Keratinocyte (primary cell): Measurements from ENCODE around the gene EVI5L. TPM values are rescaled to one million over a fixed set of nuclear protein-coding genes. Genes with fewer than 3 reads are reported as not detected.

ENCODE experiments used
- DNase-seq: peaks from one replicate; pipeline ENCODE4 v3.0.0-alpha.2; 2011; ENCODE audit warnings: low read depth, missing footprints, low spot score
- FAIRE-seq: peaks from 2 replicates; lab custom pipeline; 2011; peaks lifted over from hg19 to GRCh38; lab: Jason Lieb, UNC
- H2AFZ ChIP-seq: 2 replicates; pipeline ENCODE4 v1.6.0; 2012; ENCODE audit warnings: low read length, control low read depth, inconsistent platforms; ENCODE audit not compliant: control insufficient read depth
- H3K27ac ChIP-seq: 2 replicates; pipeline ENCODE4 v1.5.1; 2011; ENCODE audit warnings: low read length; ENCODE audit not compliant: control insufficient read depth, insufficient read depth
- H3K27me3 ChIP-seq: 3 replicates; pipeline ENCODE4 v1.6.0; 2011; ENCODE audit warnings: low read length; ENCODE audit not compliant: control insufficient read depth, insufficient read depth; ENCODE audit errors: extremely low read depth
- H3K36me3 ChIP-seq, 2 experiments: 2 replicates in 1 of 2; 3 replicates in 1 of 2; pipeline ENCODE4 v1.5.1; 2011; ENCODE audit warnings: low read length in 2 of 2, mild to moderate bottlenecking in 1 of 2; ENCODE audit not compliant: control insufficient read depth in 2 of 2, insufficient read depth in 2 of 2; ENCODE audit errors: extremely low read depth in 1 of 2
- H3K4me1 ChIP-seq: 3 replicates; pipeline ENCODE4 v1.5.1; 2011; ENCODE audit warnings: low read length; ENCODE audit not compliant: control insufficient read depth, insufficient read depth; ENCODE audit errors: extremely low read depth
- H3K4me2 ChIP-seq: 3 replicates; pipeline ENCODE4 v1.6.0; 2011; ENCODE audit warnings: low read depth, low read length; ENCODE audit not compliant: control insufficient read depth, insufficient read depth; ENCODE audit errors: extremely low read depth
- H3K4me3 ChIP-seq, 3 experiments: fragments of 200-600 bp in 1 of 3; sonication (generic) in 1 of 3; 2 replicates in 2 of 3; 3 replicates in 1 of 3; pipeline ENCODE4 v1.5.1; 2011 to 2016; ENCODE audit warnings: low read length in 3 of 3, mild to moderate bottlenecking in 3 of 3, control low read depth in 2 of 3, inconsistent platforms in 1 of 3, low read depth in 1 of 3, mixed read lengths in 1 of 3, mixed run types in 1 of 3, moderate library complexity in 1 of 3; ENCODE audit not compliant: control insufficient read depth in 2 of 3, insufficient read depth in 2 of 3; ENCODE audit errors: extremely low read depth in 1 of 3
- H3K79me2 ChIP-seq: 2 replicates; pipeline ENCODE4 v1.6.0; 2012; ENCODE audit warnings: low read length; ENCODE audit not compliant: control insufficient read depth, insufficient read depth
- H3K9ac ChIP-seq: 3 replicates; pipeline ENCODE4 v1.6.0; 2011; ENCODE audit warnings: low read length; ENCODE audit not compliant: control insufficient read depth, insufficient read depth; ENCODE audit errors: extremely low read depth
- H3K9me1 ChIP-seq: 3 replicates; pipeline ENCODE4 v1.6.0; 2011; ENCODE audit warnings: low read length; ENCODE audit not compliant: control insufficient read depth, insufficient read depth; ENCODE audit errors: extremely low read depth
- H3K9me3 ChIP-seq: 2 replicates; pipeline ENCODE4 v1.5.1; 2012; ENCODE audit warnings: low read depth, low read length; ENCODE audit not compliant: control insufficient read depth
- H4K20me1 ChIP-seq: 3 replicates; pipeline ENCODE4 v1.6.0; 2011; ENCODE audit warnings: low read length; ENCODE audit not compliant: control insufficient read depth, insufficient read depth; ENCODE audit errors: extremely low read depth
- CTCF ChIP-seq, 3 experiments: IDR thresholded peaks in 1 of 3; conservative IDR thresholded peaks in 1 of 3; optimal IDR thresholded peaks in 1 of 3; 2 replicates in 2 of 3; 3 replicates in 1 of 3; pipeline versions ENCODE3 to v1.5.1; 2011; ENCODE audit warnings: low read length in 3 of 3, mild to moderate bottlenecking in 3 of 3, moderate library complexity in 2 of 3, control low read depth in 1 of 3, inconsistent platforms in 1 of 3; ENCODE audit not compliant: insufficient read depth in 2 of 3; ENCODE audit errors: extremely low read depth in 1 of 3
- EZH2 ChIP-seq: IDR thresholded peaks from one replicate; pipeline ENCODE4 v1.6.1; 2012; ENCODE audit warnings: inconsistent platforms, mild to moderate bottlenecking, low read length, moderate library complexity
- dilution Hi-C: fragments of 300-500 bp; cut with MboI; formaldehyde crosslinking; loops from one replicate; pipeline ENCODE4 v1.7.0; 2020; ENCODE audit warnings: low sequenced_read_pairs; ENCODE audit not compliant: extremely low pct_ligation_motif_present
- polyA plus RNA-seq, 5 experiments: library from polyadenylated mRNA; depleted of rRNA in 3 of 5; stranded (reverse) in 3 of 5; stranded (forward) in 1 of 5; unstranded in 1 of 5; fragments of >200 nt; gene quantifications; 1 replicate in 1 of 5; 2 replicates in 3 of 5; 3 replicates in 1 of 5; pipeline versions ENCODE4 v1.2.1 to v1.2.3, GENCODE V29; 2011 to 2012; ENCODE audit warnings: missing spikeins in 2 of 5, low read depth in 1 of 5, low replicate concordance in 1 of 5

EVI5L gene
- polyA plus RNA-seq, 1 donor (not counting 4 experiments of a cell fraction or from before 2014, with no cell fraction given) = 7.5 TPM

- FAIRE-seq = peak; percentile 52
These were observed 40.8 kb downstream of the EVI5L start for GRCh38 chr19:7870571-7871436.

GRCh38 chr19:7871437-7872305, 41.7 kb downstream of the EVI5L start:
- Histone ChIP-seq H3K27ac (peak overlapping the region; percentile 73), H3K36me3 (no peaks in the 10 kb centered on the region), H3K9ac (peak overlapping the region; percentile 43), H4K20me1 (peaks cover 2% of the 10 kb centered on the region), H3K9me1 (no peaks in the 10 kb centered on the region), H3K4me2 (peak overlapping the region; percentile 89), H3K4me1 (peaks cover 18% of the 10 kb centered on the region), H2AFZ (peak overlapping the region; percentile 90), H3K79me2 (no peaks in the 10 kb centered on the region), H3K27me3 (peaks cover 38% of the 10 kb centered on the region), H3K9me3 (no peaks in the 10 kb centered on the region), H3K4me3 (peak overlapping the region; percentile 19 to 62 (median 53))
- FAIRE-seq = peak; percentile 64
- dilution Hi-C loops = no loop called here
- TF ChIP-seq CTCF (optimal IDR thresholded peaks at IDR 0.05 in 1 of 3, IDR thresholded peaks at IDR 0.05 in 1 of 3, conservative IDR thresholded peaks at IDR 0.05 in 1 of 3; ENCODE audit: extremely low read depth in 1 of 3, insufficient read depth in 2 of 3, low read length in 3 of 3) (no peak), EZH2 (no peak)
- peak; percentile 93 for DNase-seq

More at GRCh38 chr19:7870571-7871436, 40.8 kb downstream of the EVI5L start:
- DNase-seq = no peak
- Histone ChIP-seq H4K20me1 (peaks cover 2% of the 10 kb centered on the region), H3K27ac (no peak overlapping the region), H3K9me1 (no peaks in the 10 kb centered on the region), H3K4me1 (peaks cover 20% of the 10 kb centered on the region), H3K36me3 (no peaks in the 10 kb centered on the region), H3K9me3 (no peaks in the 10 kb centered on the region), H3K27me3 (peaks cover 32% of the 10 kb centered on the region), H2AFZ (no peak overlapping the region), H3K4me2 (peak overlapping the region; percentile 89), H3K9ac (no peak overlapping the region), H3K4me3 (no peak overlapping the region), H3K79me2 (no peaks in the 10 kb centered on the region)
- TF ChIP-seq EZH2 = no peak
- TF ChIP-seq CTCF (optimal IDR thresholded peaks at IDR 0.05 in 1 of 3, IDR thresholded peaks at IDR 0.05 in 1 of 3, conservative IDR thresholded peaks at IDR 0.05 in 1 of 3; ENCODE audit: extremely low read depth in 1 of 3, insufficient read depth in 2 of 3, low read length in 3 of 3) = no peak
- dilution Hi-C loops = no loop called here
